ENCODE measurements around the gene FAS. TPM values are rescaled to one million over a fixed set of nuclear protein-coding genes. Genes with fewer than 3 reads are reported as not detected.

Gene FAS
- total RNA-seq, 2 donors from 2014 or later: 24.0 to 32.6 TPM

GRCh38 chr10:88991161-88991898, 732 bp downstream of the FAS start:
- DNase-seq (ENCODE audit: low spot score): peak; percentile 35
- Histone ChIP-seq H3K27ac (peak overlapping the region; percentile 87 to 88), H3K4me3 (peak overlapping the region; percentile 97), H3K27me3 (replicated peaks; ENCODE audit: insufficient read depth) (no peaks in the 10 kb centered on the region), H3K36me3 (no peaks in the 10 kb centered on the region), H3K4me1 (ENCODE audit: control insufficient read depth in 1 of 2, low read depth in 2 of 2) (peaks cover 37 to 70% of the 10 kb centered on the region in 2 donors), H3K9me3 (no peaks in the 10 kb centered on the region)
- ATAC-seq (ENCODE audit: insufficient number of reproducible peaks, low FRiP score, low read depth): no peak
- TF ChIP-seq, protein P1, sequence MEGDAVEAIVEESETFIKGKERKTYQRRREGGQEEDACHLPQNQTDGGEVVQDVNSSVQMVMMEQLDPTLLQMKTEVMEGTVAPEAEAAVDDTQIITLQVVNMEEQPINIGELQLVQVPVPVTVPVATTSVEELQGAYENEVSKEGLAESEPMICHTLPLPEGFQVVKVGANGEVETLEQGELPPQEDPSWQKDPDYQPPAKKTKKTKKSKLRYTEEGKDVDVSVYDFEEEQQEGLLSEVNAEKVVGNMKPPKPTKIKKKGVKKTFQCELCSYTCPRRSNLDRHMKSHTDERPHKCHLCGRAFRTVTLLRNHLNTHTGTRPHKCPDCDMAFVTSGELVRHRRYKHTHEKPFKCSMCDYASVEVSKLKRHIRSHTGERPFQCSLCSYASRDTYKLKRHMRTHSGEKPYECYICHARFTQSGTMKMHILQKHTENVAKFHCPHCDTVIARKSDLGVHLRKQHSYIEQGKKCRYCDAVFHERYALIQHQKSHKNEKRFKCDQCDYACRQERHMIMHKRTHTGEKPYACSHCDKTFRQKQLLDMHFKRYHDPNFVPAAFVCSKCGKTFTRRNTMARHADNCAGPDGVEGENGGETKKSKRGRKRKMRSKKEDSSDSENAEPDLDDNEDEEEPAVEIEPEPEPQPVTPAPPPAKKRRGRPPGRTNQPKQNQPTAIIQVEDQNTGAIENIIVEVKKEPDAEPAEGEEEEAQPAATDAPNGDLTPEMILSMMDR (IDR thresholded peaks at IDR 0.05): no peak

GRCh38 chr10:88991899-88992320, 1.3 kb downstream of the FAS start:
- no peaks in the 10 kb centered on the region for H3K36me3 ChIP-seq
- H3K27me3 ChIP-seq (replicated peaks; ENCODE audit: insufficient read depth): no peaks in the 10 kb centered on the region
- no peaks in the 10 kb centered on the region for H3K9me3 ChIP-seq
- no peak for ATAC-seq (ENCODE audit: insufficient number of reproducible peaks, low FRiP score, low read depth)
- H3K4me3 ChIP-seq: peak overlapping the region; percentile 97
- H3K27ac ChIP-seq: peak overlapping the region; percentile 87 to 88
- TF ChIP-seq, protein P1 (IDR thresholded peaks at IDR 0.05): no peak
- no peak for DNase-seq (ENCODE audit: low spot score)
- peaks cover 37 to 69% of the 10 kb centered on the region in 2 donors for H3K4me1 ChIP-seq (ENCODE audit: control insufficient read depth in 1 of 2, low read depth in 2 of 2)

DNA sequence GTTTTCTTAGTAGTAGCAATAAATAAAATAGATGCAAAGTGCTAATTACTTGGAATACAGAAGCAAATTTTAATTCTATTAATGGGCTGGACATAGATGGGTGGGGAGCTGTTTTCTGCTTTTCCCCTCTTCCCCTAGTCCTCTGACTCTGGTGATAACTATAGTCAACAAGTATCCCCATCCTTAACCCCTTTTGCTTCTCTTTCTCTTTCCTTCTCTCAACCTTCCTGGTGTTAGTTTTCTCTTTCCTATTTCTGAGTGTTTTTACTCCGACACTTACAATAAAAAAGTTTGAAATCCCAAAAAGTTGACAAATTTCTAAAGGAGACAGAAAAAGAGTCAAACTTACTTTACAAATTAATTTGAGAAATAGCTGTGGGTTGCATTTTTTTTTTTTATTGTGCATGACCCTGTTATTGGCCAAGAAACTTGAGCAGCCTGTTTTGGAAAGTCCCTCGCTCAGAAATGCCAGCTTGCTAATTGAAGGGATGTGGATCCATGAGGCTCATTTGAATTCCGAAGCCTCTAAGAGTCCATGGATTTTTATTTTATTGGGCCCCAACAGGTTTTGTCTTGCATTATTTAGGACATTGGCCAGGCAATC, 2.4 kb downstream of the FAS start:
- peaks cover 27 to 64% of the 10 kb centered on the region in 2 donors for H3K4me1 ChIP-seq (ENCODE audit: control insufficient read depth in 1 of 2, low read depth in 2 of 2)
- H3K27me3 ChIP-seq (replicated peaks; ENCODE audit: insufficient read depth): no peaks in the 10 kb centered on the region
- no peak overlapping the region for H3K27ac ChIP-seq
- no peaks in the 10 kb centered on the region for H3K9me3 ChIP-seq
- H3K4me3 ChIP-seq: peak overlapping the region; percentile 97
- TF ChIP-seq, protein P1 (IDR thresholded peaks at IDR 0.05): no peak
- ATAC-seq (ENCODE audit: insufficient number of reproducible peaks, low FRiP score, low read depth) (no peak), DNase-seq (ENCODE audit: low spot score) (no peak)
- H3K36me3 ChIP-seq: no peaks in the 10 kb centered on the region

- Histone ChIP-seq H3K27me3 (replicated peaks; ENCODE audit: insufficient read depth) (no peaks in the 10 kb centered on the region), H3K27ac (no peak overlapping the region), H3K9me3 (no peaks in the 10 kb centered on the region), H3K4me1 (ENCODE audit: control insufficient read depth in 1 of 2, low read depth in 2 of 2) (peaks cover 27 to 54% of the 10 kb centered on the region in 2 donors), H3K36me3 (no peaks in the 10 kb centered on the region), H3K4me3 (no peak overlapping the region)
- DNase-seq (ENCODE audit: low spot score): no peak
- no peak for ATAC-seq (ENCODE audit: insufficient number of reproducible peaks, low FRiP score, low read depth)
- TF ChIP-seq, protein P1 (IDR thresholded peaks at IDR 0.05): no peak
Observed at GRCh38 chr10:88994019-88994418, 3.4 kb downstream of the FAS start.

DNA sequence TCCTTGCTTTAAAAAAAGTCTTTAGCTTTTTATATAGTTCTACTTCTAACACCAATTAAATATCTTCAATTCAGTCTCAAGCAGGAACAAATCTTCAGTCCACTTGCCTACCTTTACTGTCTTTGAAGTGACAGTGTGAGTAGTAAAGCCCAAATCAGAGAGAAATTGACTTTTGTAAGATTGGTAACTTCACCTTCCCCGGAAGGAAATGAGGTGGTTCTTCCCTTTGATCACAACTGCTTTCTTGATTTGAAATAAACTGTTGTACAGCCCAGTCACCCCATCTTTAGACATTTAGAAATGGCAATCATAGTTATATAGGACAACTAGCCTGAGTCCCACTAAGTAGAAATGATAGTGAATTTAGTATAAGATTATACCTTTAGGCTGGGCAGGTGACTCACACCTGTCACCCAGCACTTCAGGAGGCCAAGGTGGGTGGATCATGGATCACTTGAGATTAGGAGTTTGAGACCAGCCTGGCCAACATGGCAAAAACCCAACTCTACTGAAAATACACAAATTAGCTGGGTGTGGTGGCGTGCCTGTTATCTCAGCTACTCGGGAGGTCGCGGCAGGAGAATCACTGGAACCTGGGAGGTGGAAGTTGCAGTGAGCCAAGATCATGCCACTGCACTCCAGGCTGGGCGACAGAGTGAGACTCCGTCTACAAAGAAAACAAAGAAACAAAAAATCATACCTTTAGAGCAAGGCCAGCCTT, 4.7 kb downstream of the FAS start:
- H3K4me1 ChIP-seq (ENCODE audit: control insufficient read depth in 1 of 2, low read depth in 2 of 2): peaks cover 26 to 42% of the 10 kb centered on the region in 2 donors
- no peak overlapping the region for H3K27ac ChIP-seq
- no peak overlapping the region for H3K4me3 ChIP-seq
- TF ChIP-seq, protein P1 (IDR thresholded peaks at IDR 0.05): no peak
- no peaks in the 10 kb centered on the region for H3K9me3 ChIP-seq
- H3K27me3 ChIP-seq (replicated peaks; ENCODE audit: insufficient read depth): no peaks in the 10 kb centered on the region
- DNase-seq (ENCODE audit: low spot score): no peak
- H3K36me3 ChIP-seq: no peaks in the 10 kb centered on the region
- no peak for ATAC-seq (ENCODE audit: insufficient number of reproducible peaks, low FRiP score, low read depth)

Measured in thoracic aorta (tissue), 2 donors.